Forelimb muscle (tissue), 1 donor: Measurements from ENCODE around the gene EIF2S2. TPM values are rescaled to one million over a fixed set of nuclear protein-coding genes. Genes with fewer than 3 reads are reported as not detected.

Experiments
- DNase-seq: peaks from one replicate; pipeline ENCODE4 v3.0.0-alpha.2; 2013; ENCODE audit warnings: low read depth
- polyA plus RNA-seq: library from polyadenylated mRNA; unstranded; fragments of 120-200 nt; gene quantifications from one replicate; pipeline ENCODE4 v1.2.1, GENCODE V29; 2013; ENCODE audit not compliant: insufficient read length

The EIF2S2 gene
- polyA plus RNA-seq, 1 donor = 44.0 TPM

- no peak for DNase-seq
Measured at GRCh38 chr20:34122274-34122980, 10.4 kb upstream of the EIF2S2 start.

GRCh38 chr20:34120213-34120612, 8.2 kb upstream of the EIF2S2 start:
- no peak for DNase-seq

GRCh38 chr20:34115232-34115631, 3.2 kb upstream of the EIF2S2 start:
- DNase-seq = no peak

- DNase-seq = no peak
Measured at GRCh38 chr20:34114809-34115208, 2.8 kb upstream of the EIF2S2 start.

- DNase-seq = no peak
Measured at GRCh38 chr20:34112600-34113101, 608 bp upstream of the EIF2S2 start.

- no peak for DNase-seq
Measured at GRCh38 chr20:34110745-34111641, 1.1 kb downstream of the EIF2S2 start.

- no peak for DNase-seq
Measured at GRCh38 chr20:34110025-34110744, 1.9 kb downstream of the EIF2S2 start.

GRCh38 chr20:34109442-34109841, 2.6 kb downstream of the EIF2S2 start:
- no peak for DNase-seq

GRCh38 chr20:34108616-34109174, 3.3 kb downstream of the EIF2S2 start:
- no peak for DNase-seq

GRCh38 chr20:34105978-34106675, 5.9 kb downstream of the EIF2S2 start:
- DNase-seq = no peak

- DNase-seq = no peak
Measured at GRCh38 chr20:34104059-34104458, 8.0 kb downstream of the EIF2S2 start.

- DNase-seq = no peak
Measured at GRCh38 chr20:34102342-34102741, 9.7 kb downstream of the EIF2S2 start.

GRCh38 chr20:34100576-34100975, 11.5 kb downstream of the EIF2S2 start:
- no peak for DNase-seq

GRCh38 chr20:34099675-34100074, 12.4 kb downstream of the EIF2S2 start:
- no peak for DNase-seq

GRCh38 chr20:34098570-34098969, 13.5 kb downstream of the EIF2S2 start:
- DNase-seq = no peak

- DNase-seq = no peak
Measured at GRCh38 chr20:34096699-34097444, 15.2 kb downstream of the EIF2S2 start.

GRCh38 chr20:34095825-34096224, 16.2 kb downstream of the EIF2S2 start:
- no peak for DNase-seq

GRCh38 chr20:34093895-34094294, 18.1 kb downstream of the EIF2S2 start:
- no peak for DNase-seq

GRCh38 chr20:34091637-34092200, 20.3 kb downstream of the EIF2S2 start:
- no peak for DNase-seq

- no peak for DNase-seq
Measured at GRCh38 chr20:34090645-34091044, 21.4 kb downstream of the EIF2S2 start.
